Activated T-cell treated with anti-CD3 and anti-CD28 coated beads, Interleukin-2, amount 50 U/mL, for 1 hour (primary cell): ENCODE results near the gene FOXK1.

ENCODE experiments used
- DNase-seq: peaks from one replicate; pipeline ENCODE4 v3.0.0-alpha.2; 2020

The FOXK1 gene

DNA sequence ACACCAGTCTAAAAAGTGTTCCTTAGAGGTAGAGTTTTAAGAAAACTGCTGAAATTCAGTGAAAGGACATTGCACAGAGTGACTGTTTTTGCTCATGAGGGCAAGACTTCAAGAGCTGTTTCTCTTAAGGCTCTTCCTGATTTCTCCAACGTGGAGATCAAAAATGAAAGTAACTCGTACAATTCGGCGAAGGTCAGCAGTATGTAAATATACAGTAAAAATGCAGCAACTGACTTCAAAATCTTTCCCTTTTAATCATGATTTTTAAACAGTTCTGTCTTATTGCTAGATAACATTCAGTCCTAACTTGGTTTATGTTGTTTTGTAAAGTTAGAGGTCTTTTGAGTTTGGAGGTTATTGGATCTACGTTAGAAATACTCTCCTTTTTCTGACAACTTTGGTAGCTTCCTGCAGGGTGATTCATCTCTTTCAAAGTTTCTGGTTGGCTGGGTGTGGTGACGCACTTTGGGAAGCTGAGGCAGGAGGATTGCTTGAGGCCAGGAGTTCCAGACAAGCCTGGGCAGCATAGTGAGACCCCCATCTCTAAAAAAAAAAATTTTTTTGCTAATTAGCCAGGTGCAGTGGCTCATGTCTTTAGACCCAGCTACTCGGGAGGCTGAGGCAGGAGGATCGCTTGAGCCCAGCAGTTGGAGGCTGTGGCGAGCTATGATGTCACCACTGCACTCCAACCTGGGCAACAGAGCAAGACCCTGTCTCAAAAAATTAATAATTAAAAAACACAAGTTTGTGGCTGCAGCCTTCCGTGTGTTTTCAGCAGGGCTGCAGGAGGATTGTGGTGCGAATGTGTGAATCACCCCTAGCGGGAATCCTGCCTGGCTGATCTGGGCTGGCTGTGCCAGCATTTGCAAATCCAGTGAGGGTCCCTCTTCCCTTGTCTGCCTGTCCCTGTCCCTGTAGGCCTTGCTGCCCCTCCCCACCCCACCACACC is 64.2 kb downstream of the FOXK1 start:
- peak; percentile 36 for DNase-seq

GRCh38 chr7:4747013-4747412 is 64.9 kb downstream of the FOXK1 start:
- no peak for DNase-seq

GRCh38 chr7:4747746-4748145 is 65.7 kb downstream of the FOXK1 start:
- no peak for DNase-seq

DNA sequence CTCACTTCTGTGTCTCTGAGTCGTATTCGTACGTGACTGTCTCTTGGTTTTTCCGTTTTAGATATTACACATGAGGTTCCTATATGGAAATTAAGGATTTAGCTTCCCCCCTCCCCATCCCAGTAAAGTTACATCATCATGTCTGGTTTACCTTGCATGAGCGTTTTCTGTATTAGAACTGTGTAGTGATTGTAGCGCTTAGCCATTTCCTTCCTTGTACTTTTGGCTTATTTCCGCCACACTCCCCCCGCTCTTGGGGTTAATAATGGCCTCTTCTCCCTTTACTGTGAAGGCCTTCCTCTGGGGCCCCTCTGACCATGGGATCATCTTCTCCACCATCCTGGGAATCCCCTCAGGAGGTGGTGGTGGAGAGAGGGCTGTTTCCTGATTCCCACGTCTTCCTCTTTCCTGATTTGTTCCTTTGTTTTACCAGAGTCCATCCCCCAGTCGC is 66.2 kb downstream of the FOXK1 start:
- DNase-seq: no peak

- DNase-seq: no peak
Observed at GRCh38 chr7:4749363-4749762, 67.3 kb downstream of the FOXK1 start.

GRCh38 chr7:4749798-4750197 is 67.7 kb downstream of the FOXK1 start:
- DNase-seq: no peak

DNA sequence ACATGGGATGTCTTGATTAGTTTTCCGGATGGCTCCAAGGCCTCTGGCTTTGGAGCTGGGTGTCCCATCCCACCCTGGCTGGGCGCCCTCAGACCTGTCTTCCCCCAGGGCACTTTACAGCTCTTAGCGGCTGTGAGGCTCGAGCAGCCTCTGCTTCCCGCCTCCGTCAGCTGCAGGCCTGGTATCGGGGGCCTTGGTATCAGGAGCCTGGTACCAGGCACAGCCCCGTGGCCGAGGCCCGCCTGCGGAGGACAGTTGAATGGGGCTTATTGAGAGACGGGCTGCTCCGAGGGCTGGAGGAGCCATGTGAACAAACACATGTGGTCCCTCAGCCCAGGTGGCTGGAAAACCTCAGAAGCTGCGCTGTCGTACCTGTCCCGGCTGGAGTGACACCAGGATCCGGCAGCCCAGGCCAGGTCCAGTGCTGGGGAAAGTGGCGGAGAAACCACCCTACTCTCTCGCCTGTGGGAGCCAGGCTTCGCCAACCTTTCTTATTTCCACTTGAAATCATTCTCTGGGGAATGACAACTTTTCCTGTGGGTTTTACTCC is 69.4 kb downstream of the FOXK1 start:
- no peak for DNase-seq

DNA sequence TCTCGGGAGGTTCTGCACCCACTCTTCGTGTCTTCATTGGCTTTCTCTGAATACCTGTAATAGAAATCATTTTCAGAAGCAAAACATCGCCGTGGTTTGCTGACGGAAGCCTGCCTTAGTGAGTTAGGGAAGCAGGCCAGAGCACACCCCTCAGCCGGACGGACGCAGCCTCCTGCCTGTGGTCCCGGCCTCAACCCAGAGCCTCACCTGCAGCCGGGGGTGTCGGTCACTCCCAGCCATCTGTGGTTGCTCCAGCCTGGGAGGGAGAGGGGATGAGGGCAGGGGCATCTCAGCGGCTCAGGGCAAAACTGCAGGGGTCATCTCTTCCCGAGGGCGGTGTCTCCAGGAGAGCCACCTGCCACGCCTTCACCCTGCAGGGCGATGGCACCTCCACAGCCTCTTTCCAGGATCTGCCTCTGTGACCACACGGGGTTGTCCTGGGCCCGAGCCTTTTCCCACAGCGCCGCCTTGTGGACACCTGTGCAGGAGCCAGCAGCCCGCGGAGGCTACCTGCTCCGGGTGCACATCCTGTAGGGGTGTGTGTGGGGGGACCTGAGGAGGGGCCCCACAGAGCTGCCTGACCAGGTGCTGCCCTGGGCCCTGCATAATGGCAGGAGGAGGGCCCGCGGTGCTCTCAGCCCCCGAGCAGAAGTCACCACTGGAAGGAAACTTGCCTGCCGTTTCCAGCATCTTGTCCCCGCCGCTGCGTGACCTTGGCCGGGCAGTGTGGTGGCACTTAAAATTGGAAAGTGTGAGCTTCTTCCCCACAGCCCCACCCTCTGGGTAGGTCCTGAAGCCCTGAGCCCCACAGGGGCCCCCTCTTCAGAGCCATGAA is 71.7 kb downstream of the FOXK1 start:
- DNase-seq: peak; percentile 89

DNA sequence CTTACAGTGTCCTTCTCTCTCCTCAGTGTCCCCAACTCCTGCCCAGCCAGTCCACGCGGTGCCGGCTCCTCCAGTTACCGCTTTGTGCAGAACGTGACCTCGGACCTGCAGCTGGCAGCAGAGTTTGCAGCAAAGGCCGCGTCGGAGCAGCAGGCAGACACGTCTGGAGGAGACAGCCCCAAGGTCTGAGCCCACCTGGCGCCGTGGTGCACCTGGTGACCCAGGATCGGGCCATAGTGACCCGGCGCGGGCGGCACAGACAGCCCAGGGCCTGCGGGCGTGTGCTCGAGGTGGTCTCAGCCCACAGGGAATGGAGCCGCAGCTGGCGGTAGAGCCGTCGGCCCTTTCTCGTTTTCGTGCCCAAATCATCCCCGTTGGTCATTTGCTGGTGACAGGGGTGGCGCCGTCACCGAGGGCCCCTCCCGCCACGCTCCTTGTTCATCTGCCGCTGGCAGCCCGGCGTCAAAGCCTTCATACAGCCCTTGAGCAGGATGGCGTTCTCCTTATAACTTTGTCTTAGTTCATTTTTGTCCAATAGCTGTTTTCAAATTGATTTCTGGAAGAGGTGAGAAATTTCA is 72.4 kb downstream of the FOXK1 start:
- no peak for DNase-seq

DNA sequence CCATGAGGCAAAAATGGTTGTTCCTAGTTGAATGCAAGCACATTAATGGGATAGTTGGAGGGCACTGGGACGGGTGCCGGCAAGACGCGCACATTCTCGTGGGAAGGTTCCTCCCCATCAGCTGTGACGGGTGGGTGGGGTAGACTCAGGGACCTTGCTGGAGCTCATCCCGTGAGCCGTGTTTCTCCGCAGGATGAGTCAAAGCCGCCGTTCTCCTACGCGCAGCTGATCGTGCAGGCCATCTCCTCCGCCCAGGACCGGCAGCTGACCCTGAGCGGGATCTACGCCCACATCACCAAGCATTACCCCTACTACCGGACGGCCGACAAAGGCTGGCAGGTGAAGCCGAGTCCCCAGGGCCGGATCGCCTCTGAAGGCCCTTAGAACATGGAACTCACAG is 73.0 kb downstream of the FOXK1 start:
- DNase-seq: no peak

- DNase-seq: no peak
Observed at GRCh38 chr7:4758111-4758510, 76.0 kb downstream of the FOXK1 start.

DNA sequence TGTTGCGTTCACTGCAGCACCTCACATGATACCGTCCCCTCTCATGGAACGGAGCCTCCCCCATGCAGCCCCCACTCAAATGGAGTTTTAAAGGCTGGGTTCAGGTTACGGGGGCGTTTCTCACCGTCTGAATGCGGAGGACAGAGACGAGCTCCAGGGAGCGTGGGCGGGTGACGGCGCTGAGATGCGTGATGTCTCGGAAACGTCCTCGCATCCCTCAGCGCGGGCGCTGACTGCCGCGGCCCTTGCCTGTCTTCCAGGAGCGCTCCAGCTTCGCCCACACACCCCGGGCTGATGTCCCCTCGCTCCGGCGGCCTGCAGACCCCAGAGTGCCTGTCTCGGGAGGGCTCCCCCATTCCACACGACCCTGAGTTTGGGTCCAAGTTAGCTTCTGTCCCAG is 76.7 kb downstream of the FOXK1 start:
- DNase-seq: no peak

DNA sequence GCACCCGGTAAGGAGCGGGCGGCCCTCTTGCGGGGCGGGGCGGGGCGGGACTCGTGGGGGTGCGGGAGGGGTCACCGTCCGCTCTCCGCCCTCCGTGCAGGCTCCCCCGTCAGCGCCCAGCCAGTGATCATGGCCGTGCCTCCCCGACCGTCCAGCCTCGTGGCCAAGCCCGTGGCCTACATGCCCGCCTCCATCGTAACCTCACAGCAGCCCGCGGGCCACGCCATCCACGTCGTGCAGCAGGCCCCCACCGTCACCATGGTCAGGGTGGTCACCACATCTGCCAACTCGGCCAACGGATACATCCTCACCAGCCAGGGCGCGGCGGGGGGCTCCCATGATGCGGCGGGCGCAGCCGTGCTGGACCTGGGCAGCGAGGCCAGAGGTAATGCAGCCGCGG is 77.1 kb downstream of the FOXK1 start:
- no peak for DNase-seq

GRCh38 chr7:4760952-4761351 is 78.9 kb downstream of the FOXK1 start:
- DNase-seq: no peak

GRCh38 chr7:4762121-4763055 is 80.3 kb downstream of the FOXK1 start:
- DNase-seq: no peak

DNA sequence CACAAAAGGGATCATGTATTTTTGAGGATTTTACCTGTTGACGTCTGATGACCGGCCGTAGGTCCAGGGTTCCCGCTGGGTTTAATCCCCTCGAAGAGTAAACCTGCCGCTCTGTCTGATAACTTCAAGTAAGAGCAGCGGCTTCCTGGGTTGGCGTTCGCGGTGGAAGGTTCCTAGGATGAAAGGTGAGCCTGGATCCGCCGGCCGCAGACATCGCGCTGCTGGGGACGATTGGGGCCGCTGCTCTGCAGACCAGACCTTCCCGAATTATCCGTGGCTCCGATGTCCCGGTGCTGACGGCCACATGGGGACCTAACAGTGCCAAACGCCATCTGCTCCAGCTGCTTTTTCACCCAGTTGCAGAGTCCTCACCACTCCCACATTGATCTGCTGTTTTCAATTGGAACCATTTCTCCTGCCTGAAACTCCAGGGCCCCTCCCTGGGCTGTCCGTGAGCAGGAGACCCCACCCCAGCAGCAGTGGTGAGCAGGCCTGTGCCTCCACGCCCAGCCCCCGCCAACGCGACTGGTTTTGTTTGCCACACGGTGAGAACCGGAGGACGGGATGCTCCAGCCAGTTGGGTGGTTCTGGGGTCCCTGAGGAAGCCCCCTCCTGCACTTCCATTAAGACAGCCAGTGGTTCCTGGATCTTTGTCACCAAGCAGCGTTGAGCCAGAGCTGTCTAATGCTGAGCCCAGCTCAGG is 81.1 kb downstream of the FOXK1 start:
- no peak for DNase-seq

- DNase-seq: no peak
Observed at GRCh38 chr7:4763794-4764185, 81.7 kb downstream of the FOXK1 start.

DNA sequence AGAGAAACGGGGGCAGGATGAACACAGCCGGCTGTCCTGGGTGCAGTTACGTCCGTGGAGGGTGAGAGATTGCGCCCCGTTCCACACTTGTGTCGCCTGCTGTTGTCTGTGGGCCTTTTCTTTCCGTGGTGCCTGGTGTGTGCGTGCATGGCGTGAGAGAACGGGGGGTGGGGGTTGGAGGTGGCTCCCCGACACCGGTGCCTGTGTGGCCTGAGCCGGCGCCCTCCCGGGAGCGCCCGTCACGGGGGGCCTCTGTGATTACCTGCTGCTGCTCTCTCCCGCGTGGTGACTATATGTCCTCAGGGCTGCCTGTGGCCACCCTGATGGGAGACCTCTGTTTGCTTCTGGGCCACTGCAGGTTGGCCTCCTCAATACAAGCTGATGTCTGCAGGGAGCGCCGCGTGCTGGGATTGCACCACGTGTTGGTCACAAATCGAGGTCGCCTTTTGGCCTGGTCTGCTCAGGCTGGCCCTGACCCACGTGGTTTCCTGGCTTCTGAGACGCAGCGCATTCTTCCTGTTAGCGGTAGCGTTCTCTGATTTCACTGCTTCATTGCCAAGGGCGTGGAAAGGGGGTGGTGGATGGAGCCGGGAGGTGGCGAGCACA is 82.4 kb downstream of the FOXK1 start:
- no peak for DNase-seq

DNA sequence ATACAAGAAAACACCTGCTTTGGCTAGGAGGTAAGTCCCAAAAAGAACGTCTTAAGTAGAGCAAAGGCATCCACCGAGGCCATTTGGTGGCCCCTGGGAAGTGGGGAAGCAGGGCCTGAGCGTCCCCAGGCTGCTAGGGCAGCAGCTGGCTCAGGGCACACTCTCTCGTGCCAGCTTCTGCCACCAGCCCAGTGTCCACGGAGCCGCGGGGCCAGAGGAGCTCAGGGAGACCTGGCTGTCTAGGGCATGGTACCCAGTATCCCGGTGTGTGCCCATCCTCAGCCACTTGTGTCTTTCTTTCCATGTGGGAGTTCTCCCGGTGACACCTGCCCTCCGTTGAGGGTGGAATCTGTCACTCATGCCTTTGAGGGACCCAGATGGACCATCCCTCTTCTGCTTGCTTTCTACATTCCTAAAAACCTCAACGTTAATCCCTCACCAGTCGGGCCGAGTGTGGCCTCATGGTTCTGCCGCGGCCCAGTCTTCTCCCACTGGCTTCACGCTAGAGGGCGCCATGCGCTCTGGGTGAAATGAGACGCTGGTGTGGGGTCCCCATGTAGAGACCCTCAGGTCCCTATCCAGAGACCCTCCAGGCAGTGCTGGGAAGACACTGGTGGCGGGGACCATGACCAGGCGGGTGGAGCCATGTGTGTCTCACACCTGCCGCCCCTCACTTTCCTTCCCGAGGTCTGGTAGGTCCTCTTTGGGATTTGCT is 83.8 kb downstream of the FOXK1 start:
- DNase-seq: no peak
